Karpas-422 (cell line): ENCODE measurements around the gene CPPED1. TPM values are rescaled to one million over a fixed set of nuclear protein-coding genes. Genes with fewer than 3 reads are reported as not detected.

Source experiments
- DNase-seq: peaks from one replicate; pipeline ENCODE4 v3.0.0-alpha.2; 2015
- H2AFZ ChIP-seq: fragments of 200-600 bp; sonication (generic); 2 replicates; pipeline ENCODE4 v1.6.1; 2014; ENCODE audit warnings: antibody characterized with exemption, low read length, mixed read lengths
- H3K27ac ChIP-seq: fragments of 200-600 bp; sonication (generic); 2 replicates; pipeline ENCODE4 v1.5.1; 2014; ENCODE audit warnings: mild to moderate bottlenecking, low read length, moderate library complexity
- H3K27me3 ChIP-seq: fragments of 200-600 bp; sonication (generic); 2 replicates; pipeline ENCODE4 v1.6.1; 2014; ENCODE audit warnings: low read length, mixed read lengths
- H3K36me3 ChIP-seq: fragments of 200-600 bp; sonication (generic); 2 replicates; pipeline ENCODE4 v1.6.1; 2014; ENCODE audit warnings: low read length, mixed read lengths; ENCODE audit not compliant: insufficient read depth
- H3K4me1 ChIP-seq: fragments of 200-600 bp; sonication (generic); 2 replicates; pipeline ENCODE4 v1.6.1; 2014; ENCODE audit warnings: mild to moderate bottlenecking, low read length, mixed read lengths
- H3K4me2 ChIP-seq: fragments of 200-600 bp; sonication (generic); 2 replicates; pipeline ENCODE4 v1.6.1; 2014; ENCODE audit warnings: low read length, low read depth, mild to moderate bottlenecking; ENCODE audit not compliant: poor library complexity, severe bottlenecking
- H3K4me3 ChIP-seq: fragments of 200-600 bp; sonication (generic); 2 replicates; pipeline ENCODE4 v1.5.1; 2014; ENCODE audit warnings: mild to moderate bottlenecking, antibody characterized with exemption, low read length, mixed read lengths
- H3K79me2 ChIP-seq: fragments of 200-600 bp; sonication (generic); 2 replicates; pipeline ENCODE4 v1.6.1; 2014; ENCODE audit warnings: mild to moderate bottlenecking, low read length, mixed read lengths
- H3K9ac ChIP-seq: fragments of 200-600 bp; sonication (generic); 2 replicates; pipeline ENCODE4 v1.6.0; 2014; ENCODE audit warnings: low read length
- H3K9me2 ChIP-seq: fragments of 200-600 bp; sonication (generic), shearing (Covaris generic); replicated peaks from 2 replicates; pipeline ENCODE4 v1.6.0; 2014; ENCODE audit warnings: mild to moderate bottlenecking, low read length, moderate library complexity; ENCODE audit not compliant: insufficient read depth
- H3K9me3 ChIP-seq: fragments of 300-700, 200-600 bp; sonication (generic); 2 replicates; pipeline ENCODE4 v1.6.1; 2014; ENCODE audit warnings: low read length, mixed read lengths
- H4K20me1 ChIP-seq: fragments of 200-600 bp; sonication (generic); 2 replicates; pipeline ENCODE4 v1.6.1; 2014; ENCODE audit warnings: mild to moderate bottlenecking, antibody characterized with exemption, low read length, low read depth; ENCODE audit not compliant: insufficient read depth
- total RNA-seq: library from RNA; depleted of rRNA; stranded (reverse); fragments of >200 nt; shearing (Covaris generic); gene quantifications from 2 replicates; pipeline ENCODE4 v1.2.3, GENCODE V29; 2014; ENCODE audit warnings: low replicate concordance

CPPED1 gene
- total RNA-seq, 1 experiment from 2014 or later, result 1.8 TPM

GRCh38 chr16:12695454-12695853 is 108.2 kb downstream of the CPPED1 start:
- Histone ChIP-seq H3K4me1 (no peaks in the 10 kb centered on the region), H3K4me3 (no peak overlapping the region), H3K27me3 (no peaks in the 10 kb centered on the region), H3K4me2 (no peak overlapping the region), H3K9ac (no peak overlapping the region), H3K9me2 (no peaks in the 10 kb centered on the region), H3K36me3 (no peaks in the 10 kb centered on the region), H2AFZ (no peak overlapping the region), H3K27ac (no peak overlapping the region), H3K79me2 (no peaks in the 10 kb centered on the region), H3K9me3 (no peaks in the 10 kb centered on the region), H4K20me1 (no peaks in the 10 kb centered on the region)
- no peak for DNase-seq

DNA sequence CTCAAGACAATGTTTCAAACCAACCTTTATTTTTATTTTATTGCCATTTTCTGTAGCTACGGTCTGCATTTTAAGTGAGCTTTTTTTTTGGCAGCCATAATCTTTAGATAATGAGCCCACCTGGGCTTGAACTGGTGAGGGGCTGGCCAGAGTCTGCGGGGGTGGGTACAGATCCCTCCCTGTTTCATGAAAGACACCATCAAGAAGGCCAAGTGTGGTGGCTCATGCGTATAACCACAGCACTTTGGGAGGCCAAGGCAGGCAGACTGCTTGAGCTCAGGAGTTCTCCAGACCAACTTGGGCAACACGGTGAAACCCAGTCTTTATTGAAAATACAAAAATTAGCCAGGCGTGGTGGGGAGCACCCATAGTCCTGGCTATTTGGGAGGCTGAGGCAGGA is 113.7 kb downstream of the CPPED1 start:
- H3K9me2 ChIP-seq, result no peaks in the 10 kb centered on the region
- H3K27ac ChIP-seq, result no peak overlapping the region
- no peak overlapping the region for H3K4me2 ChIP-seq
- H2AFZ ChIP-seq, result no peak overlapping the region
- DNase-seq, result no peak
- H4K20me1 ChIP-seq, result no peaks in the 10 kb centered on the region
- no peaks in the 10 kb centered on the region for H3K79me2 ChIP-seq
- no peaks in the 10 kb centered on the region for H3K27me3 ChIP-seq
- no peak overlapping the region for H3K4me3 ChIP-seq
- no peaks in the 10 kb centered on the region for H3K36me3 ChIP-seq
- no peaks in the 10 kb centered on the region for H3K9me3 ChIP-seq
- no peak overlapping the region for H3K9ac ChIP-seq
- H3K4me1 ChIP-seq, result no peaks in the 10 kb centered on the region

DNA sequence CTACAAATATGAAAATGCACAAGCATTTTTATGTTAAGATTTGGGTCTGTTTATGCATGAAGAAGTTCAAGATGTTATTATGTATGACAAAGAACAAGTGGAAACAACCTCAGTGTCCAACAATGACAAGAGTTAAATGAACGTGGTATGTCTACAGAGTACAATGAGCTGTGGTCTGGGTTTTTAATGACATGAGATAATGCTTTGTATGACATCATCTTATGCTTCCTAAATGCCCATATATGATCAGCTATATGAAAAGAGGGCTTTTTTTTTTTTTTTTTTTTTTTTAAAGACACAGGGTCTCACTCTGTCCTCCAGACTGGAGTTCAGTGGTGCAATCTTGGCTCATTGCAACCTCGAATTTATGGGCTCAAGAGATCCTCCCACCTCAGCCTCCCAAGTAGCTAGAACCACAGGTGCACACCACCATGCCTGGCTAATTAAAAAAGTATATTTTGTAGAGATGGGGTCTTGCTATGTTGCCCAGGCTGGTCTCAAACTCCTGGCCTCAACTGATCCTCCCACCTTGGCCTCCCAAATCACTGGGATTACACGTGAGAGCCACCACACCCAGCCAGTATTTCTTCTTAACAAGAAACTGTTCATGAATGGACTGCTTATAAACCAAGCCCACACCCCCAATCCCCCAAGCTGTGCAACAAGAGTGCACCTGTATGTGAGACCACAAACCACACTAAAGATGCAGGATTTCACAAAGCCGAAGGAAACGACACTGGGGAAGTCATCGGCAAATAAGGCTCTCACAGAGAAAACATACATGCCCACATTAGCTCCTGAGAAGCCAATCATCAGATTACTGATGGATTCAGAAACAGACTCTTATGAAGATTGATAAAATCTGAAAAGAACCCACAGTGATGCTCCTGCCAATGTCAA is 114.5 kb downstream of the CPPED1 start:
- no peaks in the 10 kb centered on the region for H3K4me1 ChIP-seq
- no peaks in the 10 kb centered on the region for H3K79me2 ChIP-seq
- no peaks in the 10 kb centered on the region for H3K9me3 ChIP-seq
- no peaks in the 10 kb centered on the region for H4K20me1 ChIP-seq
- no peak overlapping the region for H3K27ac ChIP-seq
- H3K36me3 ChIP-seq, result no peaks in the 10 kb centered on the region
- DNase-seq, result no peak
- no peak overlapping the region for H2AFZ ChIP-seq
- no peaks in the 10 kb centered on the region for H3K27me3 ChIP-seq
- no peaks in the 10 kb centered on the region for H3K9me2 ChIP-seq
- H3K4me2 ChIP-seq, result no peak overlapping the region
- H3K4me3 ChIP-seq, result no peak overlapping the region
- H3K9ac ChIP-seq, result no peak overlapping the region

- no peak overlapping the region for H2AFZ ChIP-seq
- no peaks in the 10 kb centered on the region for H4K20me1 ChIP-seq
- no peaks in the 10 kb centered on the region for H3K9me3 ChIP-seq
- H3K27me3 ChIP-seq, result no peaks in the 10 kb centered on the region
- no peaks in the 10 kb centered on the region for H3K36me3 ChIP-seq
- no peak overlapping the region for H3K9ac ChIP-seq
- H3K4me3 ChIP-seq, result no peak overlapping the region
- no peak for DNase-seq
- no peaks in the 10 kb centered on the region for H3K9me2 ChIP-seq
- no peaks in the 10 kb centered on the region for H3K79me2 ChIP-seq
- no peak overlapping the region for H3K4me2 ChIP-seq
- H3K27ac ChIP-seq, result no peak overlapping the region
- H3K4me1 ChIP-seq, result no peaks in the 10 kb centered on the region
Observed at GRCh38 chr16:12685806-12686205, 117.9 kb downstream of the CPPED1 start.

GRCh38 chr16:12682432-12683165 is 121.1 kb downstream of the CPPED1 start:
- no peaks in the 10 kb centered on the region for H3K36me3 ChIP-seq
- H3K9ac ChIP-seq, result no peak overlapping the region
- no peak overlapping the region for H2AFZ ChIP-seq
- H3K79me2 ChIP-seq, result no peaks in the 10 kb centered on the region
- no peak overlapping the region for H3K4me2 ChIP-seq
- no peaks in the 10 kb centered on the region for H4K20me1 ChIP-seq
- H3K27me3 ChIP-seq, result no peaks in the 10 kb centered on the region
- DNase-seq, result no peak
- no peaks in the 10 kb centered on the region for H3K9me2 ChIP-seq
- no peak overlapping the region for H3K27ac ChIP-seq
- H3K9me3 ChIP-seq, result no peaks in the 10 kb centered on the region
- H3K4me3 ChIP-seq, result no peak overlapping the region
- H3K4me1 ChIP-seq, result no peaks in the 10 kb centered on the region

DNA sequence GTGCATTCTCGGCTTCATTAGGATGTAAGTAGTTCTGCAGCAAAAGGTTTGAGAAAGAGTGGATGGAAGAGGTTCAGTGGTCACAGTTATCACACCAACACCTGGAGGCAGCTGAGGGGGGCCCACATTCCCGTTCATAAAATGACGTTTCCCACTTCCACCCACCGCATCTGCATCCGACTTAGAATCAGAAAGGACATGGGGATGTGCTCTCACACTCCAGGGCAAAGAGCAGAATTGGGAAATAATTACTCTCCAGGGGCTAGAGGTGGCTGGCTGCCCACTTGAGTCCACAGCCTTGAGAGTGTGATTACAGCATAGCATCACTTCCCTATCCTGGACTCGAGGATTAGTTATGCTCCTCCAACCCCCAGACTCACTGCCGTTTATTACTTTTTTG is 122.0 kb downstream of the CPPED1 start:
- Histone ChIP-seq H3K79me2 (no peaks in the 10 kb centered on the region), H3K9ac (no peak overlapping the region), H3K27ac (no peak overlapping the region), H4K20me1 (no peaks in the 10 kb centered on the region), H2AFZ (no peak overlapping the region), H3K4me2 (no peak overlapping the region), H3K4me1 (no peaks in the 10 kb centered on the region), H3K27me3 (no peaks in the 10 kb centered on the region), H3K36me3 (no peaks in the 10 kb centered on the region), H3K4me3 (no peak overlapping the region), H3K9me3 (no peaks in the 10 kb centered on the region), H3K9me2 (no peaks in the 10 kb centered on the region)
- DNase-seq, result no peak

DNA sequence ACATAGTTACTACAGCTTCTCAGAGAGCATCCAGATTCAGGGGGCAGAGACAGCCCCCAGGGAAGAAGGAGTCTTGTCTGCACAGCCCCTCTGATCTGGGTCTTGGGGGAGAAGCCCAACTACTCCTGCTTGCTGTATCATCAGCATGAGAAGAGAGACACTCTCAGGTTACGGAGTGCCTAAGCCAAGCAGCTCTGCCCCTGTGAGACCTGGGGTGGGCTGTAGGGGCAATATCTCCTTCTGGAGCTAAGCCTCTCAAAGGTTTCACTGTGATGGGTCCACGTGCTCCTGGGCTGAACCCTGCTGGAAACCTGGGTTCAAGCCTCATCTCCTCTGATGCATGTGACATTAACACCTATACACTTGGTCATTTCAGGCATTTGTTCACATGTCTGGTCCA is 123.2 kb downstream of the CPPED1 start:
- Histone ChIP-seq H3K36me3 (no peaks in the 10 kb centered on the region), H3K79me2 (no peaks in the 10 kb centered on the region), H3K4me1 (no peaks in the 10 kb centered on the region), H3K27ac (no peak overlapping the region), H2AFZ (no peak overlapping the region), H3K9me2 (no peaks in the 10 kb centered on the region), H3K27me3 (no peaks in the 10 kb centered on the region), H3K4me3 (no peak overlapping the region), H3K4me2 (no peak overlapping the region), H4K20me1 (no peaks in the 10 kb centered on the region), H3K9me3 (no peaks in the 10 kb centered on the region), H3K9ac (no peak overlapping the region)
- DNase-seq, result no peak

- H3K9me2 ChIP-seq, result no peaks in the 10 kb centered on the region
- no peaks in the 10 kb centered on the region for H3K9me3 ChIP-seq
- DNase-seq, result no peak
- H3K27ac ChIP-seq, result no peak overlapping the region
- H3K4me2 ChIP-seq, result no peak overlapping the region
- H3K79me2 ChIP-seq, result no peaks in the 10 kb centered on the region
- no peak overlapping the region for H3K9ac ChIP-seq
- H3K27me3 ChIP-seq, result no peaks in the 10 kb centered on the region
- no peaks in the 10 kb centered on the region for H3K4me1 ChIP-seq
- no peak overlapping the region for H3K4me3 ChIP-seq
- no peak overlapping the region for H2AFZ ChIP-seq
- H3K36me3 ChIP-seq, result no peaks in the 10 kb centered on the region
- H4K20me1 ChIP-seq, result no peaks in the 10 kb centered on the region
Observed at GRCh38 chr16:12679660-12680272, 123.9 kb downstream of the CPPED1 start.
